ENCODE measurements around the gene AKAP13.
A peak's percentile ranks its signal among the peaks of the same experiment; 100 is the strongest.

The AKAP13 gene

GRCh38 chr15:85768595-85769168 is 388.3 kb downstream of the AKAP13 start:
- DNase-seq = no peak
- H3K4me1 Mint-ChIP-seq = peaks cover 57% of the 10 kb centered on the region
- H3K27me3 Mint-ChIP-seq (ENCODE audit: low read depth, poor library complexity) = no peaks in the 10 kb centered on the region
- peaks cover 30% of the 10 kb centered on the region for H3K36me3 Mint-ChIP-seq (ENCODE audit: low read depth)
- H3K9me3 Mint-ChIP-seq = no peaks in the 10 kb centered on the region
- no peak overlapping the region for H3K4me3 Mint-ChIP-seq
- TF ChIP-seq CTCF (IDR thresholded peaks at IDR 0.05) = no peak
- H3K27ac Mint-ChIP-seq = no peak overlapping the region

- no peak overlapping the region for H3K27ac Mint-ChIP-seq
- H3K27me3 Mint-ChIP-seq (ENCODE audit: low read depth, poor library complexity) = no peaks in the 10 kb centered on the region
- no peak for DNase-seq
- peaks cover 55% of the 10 kb centered on the region for H3K4me1 Mint-ChIP-seq
- TF ChIP-seq CTCF (IDR thresholded peaks at IDR 0.05) = no peak
- H3K36me3 Mint-ChIP-seq (ENCODE audit: low read depth) = peaks cover 30% of the 10 kb centered on the region
- no peaks in the 10 kb centered on the region for H3K9me3 Mint-ChIP-seq
- H3K4me3 Mint-ChIP-seq = no peak overlapping the region
Measured at GRCh38 chr15:85769182-85769900, 388.9 kb downstream of the AKAP13 start.

- DNase-seq = no peak
- peaks cover 32% of the 10 kb centered on the region for H3K36me3 Mint-ChIP-seq (ENCODE audit: low read depth)
- no peaks in the 10 kb centered on the region for H3K9me3 Mint-ChIP-seq
- H3K27ac Mint-ChIP-seq = peak overlapping the region; percentile 74
- TF ChIP-seq CTCF (IDR thresholded peaks at IDR 0.05) = no peak
- H3K4me1 Mint-ChIP-seq = peaks cover 49% of the 10 kb centered on the region
- H3K27me3 Mint-ChIP-seq (ENCODE audit: low read depth, poor library complexity) = no peaks in the 10 kb centered on the region
- no peak overlapping the region for H3K4me3 Mint-ChIP-seq
Measured at GRCh38 chr15:85770096-85771041, 390.0 kb downstream of the AKAP13 start.

- H3K4me3 Mint-ChIP-seq = no peak overlapping the region
- no peaks in the 10 kb centered on the region for H3K27me3 Mint-ChIP-seq (ENCODE audit: low read depth, poor library complexity)
- peak overlapping the region; percentile 74 for H3K27ac Mint-ChIP-seq
- no peak for DNase-seq
- peaks cover 34% of the 10 kb centered on the region for H3K36me3 Mint-ChIP-seq (ENCODE audit: low read depth)
- TF ChIP-seq CTCF (IDR thresholded peaks at IDR 0.05) = no peak
- peaks cover 46% of the 10 kb centered on the region for H3K4me1 Mint-ChIP-seq
- H3K9me3 Mint-ChIP-seq = no peaks in the 10 kb centered on the region
Measured at GRCh38 chr15:85771271-85771670, 390.9 kb downstream of the AKAP13 start.

GRCh38 chr15:85771781-85772445 is 391.5 kb downstream of the AKAP13 start:
- Mint-ChIP-seq H3K27me3 (ENCODE audit: low read depth, poor library complexity) (no peaks in the 10 kb centered on the region), H3K9me3 (no peaks in the 10 kb centered on the region), H3K27ac (peak overlapping the region; percentile 38), H3K36me3 (ENCODE audit: low read depth) (peaks cover 34% of the 10 kb centered on the region), H3K4me3 (no peak overlapping the region), H3K4me1 (peaks cover 40% of the 10 kb centered on the region)
- TF ChIP-seq CTCF (IDR thresholded peaks at IDR 0.05) = no peak
- DNase-seq = no peak

Data from nephron progenitor cell (in vitro differentiated cells).